H1 (cell line): ENCODE measurements around the gene GRID1.

Experiments used
- CTCF ChIP-seq, 3 experiments: IDR thresholded peaks; 1 replicate in 2 of 3; 2 replicates in 1 of 3; pipeline versions ENCODE4 v1.5.1 to v1.6.1; 2011; ENCODE audit warnings: low read length in 3 of 3, mild to moderate bottlenecking in 3 of 3, inconsistent platforms in 2 of 3, low read depth in 1 of 3, moderate library complexity in 1 of 3; ENCODE audit not compliant: insufficient read depth in 1 of 3; ENCODE audit errors: control extremely low read depth in 1 of 3
- POLR2A ChIP-seq, 2 experiments: IDR thresholded peaks; 1 replicate in 1 of 2; 2 replicates in 1 of 2; pipeline ENCODE4 v1.6.1; 2011; ENCODE audit warnings: low read depth in 2 of 2, low read length in 2 of 2, mild to moderate bottlenecking in 2 of 2; ENCODE audit errors: control extremely low read depth in 1 of 2
- RAD21 ChIP-seq, 2 experiments: IDR thresholded peaks in 1 of 2; conservative IDR thresholded peaks in 1 of 2; 2 replicates each; pipeline ENCODE4 v1.6.1; 2011; ENCODE audit warnings: low read depth in 2 of 2, low read length in 2 of 2, improper control_type of control experiment in 1 of 2, inconsistent platforms in 1 of 2, mild to moderate bottlenecking in 1 of 2, moderate library complexity in 1 of 2

- no peak for TF ChIP-seq CTCF (IDR thresholded peaks at IDR 0.05; ENCODE audit: control extremely low read depth in 1 of 3, insufficient read depth in 1 of 3, low read depth in 1 of 3, low read length in 3 of 3)
- no peak for TF ChIP-seq POLR2A (IDR thresholded peaks at IDR 0.05; ENCODE audit: control extremely low read depth in 1 of 2, low read depth in 2 of 2, low read length in 2 of 2)
- TF ChIP-seq RAD21 (IDR thresholded peaks at IDR 0.05 in 1 of 2, conservative IDR thresholded peaks at IDR 0.05 in 1 of 2; ENCODE audit: low read depth in 2 of 2, low read length in 2 of 2) = no peak
Measured at GRCh38 chr10:85794553-85794952, 572.0 kb downstream of the GRID1 start.
